AG04449 (cell line): ENCODE data around the gene PRKAR1A.
"Not testable (repeated sequence)": the region's sequence is repeated elsewhere in the genome, so short reads cannot be mapped to it uniquely, and the experiment has no call there.

Source experiments
- CTCF ChIA-PET: fragments of 350-600 bp; formaldehyde crosslinking; extraction: SDS; loops from one replicate; lab custom pipeline; 2021; ENCODE audit warnings: antibody characterized with exemption; lab: Yijun Ruan, JAX
- POLR2A ChIA-PET: fragments of 400-600, 350-600 bp; formaldehyde crosslinking; extraction: SDS; loops from one replicate; lab custom pipeline; 2020; ENCODE audit warnings: antibody characterized with exemption, inconsistent platforms; lab: Yijun Ruan, JAX
- DNase-seq: peaks from one replicate; pipeline ENCODE4 v3.0.0-alpha.2; 2010; ENCODE audit warnings: low read depth, low spot score
- H3K4me3 ChIP-seq: 2 replicates; pipeline ENCODE4 v1.5.1; 2011; ENCODE audit warnings: low read depth, mild to moderate bottlenecking, control low read depth, low read length
- TF ChIP-seq, protein P1 (sequence below): IDR thresholded peaks from one replicate; pipeline ENCODE4 v1.5.1; 2011; ENCODE audit warnings: mild to moderate bottlenecking, moderate library complexity, low read length, control low read depth, inconsistent platforms; ENCODE audit not compliant: insufficient read depth; ENCODE audit errors: missing control alignments

PRKAR1A gene

DNA sequence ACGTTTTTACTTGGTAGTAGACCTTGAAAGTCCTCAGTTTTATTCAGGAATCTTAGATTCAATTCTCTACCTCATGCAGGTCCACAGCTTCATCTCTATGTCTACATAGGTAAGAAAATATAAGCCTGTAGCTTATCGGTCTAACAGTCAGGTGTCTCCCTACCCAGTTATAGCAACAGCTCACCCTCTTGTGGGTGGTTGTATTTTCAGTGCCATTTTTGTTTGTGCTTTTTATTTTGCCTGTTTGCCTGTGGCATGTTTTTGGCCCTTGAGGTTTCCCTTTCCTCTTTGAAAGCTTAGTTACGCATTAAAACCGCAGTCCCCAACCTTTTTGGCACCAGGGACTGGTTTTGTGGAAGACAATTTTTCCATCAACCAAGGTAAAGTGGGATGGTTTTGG lies 31.3 kb upstream of the PRKAR1A start:
- ChIA-PET CTCF (interaction anchor here (1.0 to 3.5 kb wide), 3 partner anchors 13 to 17 kb away, joined by 3 to 17 read pairs (median 10); no protein-coding TSS in a partner anchor), POLR2A (no interaction called here)
- no peak for DNase-seq
- no peak overlapping the region for H3K4me3 ChIP-seq
- TF ChIP-seq, protein P1, sequence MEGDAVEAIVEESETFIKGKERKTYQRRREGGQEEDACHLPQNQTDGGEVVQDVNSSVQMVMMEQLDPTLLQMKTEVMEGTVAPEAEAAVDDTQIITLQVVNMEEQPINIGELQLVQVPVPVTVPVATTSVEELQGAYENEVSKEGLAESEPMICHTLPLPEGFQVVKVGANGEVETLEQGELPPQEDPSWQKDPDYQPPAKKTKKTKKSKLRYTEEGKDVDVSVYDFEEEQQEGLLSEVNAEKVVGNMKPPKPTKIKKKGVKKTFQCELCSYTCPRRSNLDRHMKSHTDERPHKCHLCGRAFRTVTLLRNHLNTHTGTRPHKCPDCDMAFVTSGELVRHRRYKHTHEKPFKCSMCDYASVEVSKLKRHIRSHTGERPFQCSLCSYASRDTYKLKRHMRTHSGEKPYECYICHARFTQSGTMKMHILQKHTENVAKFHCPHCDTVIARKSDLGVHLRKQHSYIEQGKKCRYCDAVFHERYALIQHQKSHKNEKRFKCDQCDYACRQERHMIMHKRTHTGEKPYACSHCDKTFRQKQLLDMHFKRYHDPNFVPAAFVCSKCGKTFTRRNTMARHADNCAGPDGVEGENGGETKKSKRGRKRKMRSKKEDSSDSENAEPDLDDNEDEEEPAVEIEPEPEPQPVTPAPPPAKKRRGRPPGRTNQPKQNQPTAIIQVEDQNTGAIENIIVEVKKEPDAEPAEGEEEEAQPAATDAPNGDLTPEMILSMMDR = no peak

DNA sequence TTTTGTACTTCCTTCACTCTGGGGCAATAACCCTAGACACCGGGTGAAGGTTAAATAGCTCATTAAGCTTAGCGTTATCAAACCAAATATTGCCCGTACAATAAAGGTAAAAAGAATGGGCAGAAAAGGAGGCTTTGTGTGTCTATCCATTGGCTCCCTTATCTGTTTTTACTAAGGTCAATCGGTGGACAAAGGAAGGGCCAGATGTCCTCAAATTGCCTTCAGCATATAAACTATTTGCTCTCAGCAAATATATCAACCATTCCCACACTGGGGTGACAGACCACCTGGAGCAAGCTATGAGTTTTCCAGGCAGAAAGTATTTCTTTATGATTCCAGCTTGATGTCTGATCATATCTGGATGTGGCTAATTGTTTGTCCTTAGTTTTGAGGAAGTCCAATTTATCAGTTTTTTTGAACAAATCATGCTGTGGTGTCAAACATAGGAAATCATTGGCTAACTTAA lies 29.6 kb upstream of the PRKAR1A start:
- CTCF ChIA-PET = interaction anchor here (0.8 to 3.5 kb wide), 3 partner anchors 9 to 19 kb away, joined by 3 to 17 read pairs (median 4); no protein-coding TSS in a partner anchor
- POLR2A ChIA-PET = no interaction called here
- TF ChIP-seq, protein P1 = no peak
- no peak for DNase-seq
- H3K4me3 ChIP-seq = no peak overlapping the region

DNA sequence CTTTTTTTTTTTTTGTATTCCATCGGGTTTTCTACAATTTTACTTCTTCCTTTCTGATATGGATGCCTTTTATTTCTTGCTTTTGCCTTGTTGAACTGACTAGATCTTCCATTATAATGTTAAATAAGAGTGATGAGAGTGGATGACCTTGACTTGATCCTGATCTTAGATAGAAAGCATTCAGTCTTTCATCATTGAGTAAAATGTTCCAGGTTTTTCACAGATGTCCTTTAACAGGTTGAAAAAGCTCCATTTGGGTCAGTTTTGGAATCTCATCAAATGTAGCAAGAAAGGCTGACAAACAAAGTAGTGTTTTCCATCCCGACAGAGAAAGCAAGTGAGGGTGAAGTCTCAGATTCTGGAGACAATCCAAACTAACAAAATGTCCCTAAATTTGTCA lies 27.8 kb upstream of the PRKAR1A start:
- TF ChIP-seq, protein P1 = no peak
- ChIA-PET POLR2A (no interaction called here), CTCF (interaction anchor here (2.1 kb wide), 1 partner anchor 18 kb away, joined by 6 read pairs; no protein-coding TSS in a partner anchor)
- DNase-seq = no peak
- H3K4me3 ChIP-seq = no peak overlapping the region

DNA sequence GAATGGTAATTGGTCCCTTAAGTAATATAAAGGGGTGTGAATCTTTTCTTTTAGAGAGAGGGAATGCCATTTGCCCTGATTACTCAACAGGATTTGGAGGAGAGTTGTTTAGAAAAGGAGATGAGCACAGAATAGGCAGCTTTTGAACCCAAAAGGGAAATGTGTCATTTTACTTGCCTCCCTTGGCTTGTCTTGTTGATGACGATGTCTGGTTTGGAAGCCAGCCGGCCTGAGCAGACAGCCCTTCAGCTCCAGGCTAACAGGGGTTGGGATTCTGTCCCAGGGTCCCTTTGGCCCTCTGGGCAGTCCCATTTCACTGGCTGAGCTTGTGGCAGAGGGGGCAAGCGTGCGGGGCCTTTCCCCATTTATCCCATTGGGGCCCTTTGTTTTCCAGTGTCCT lies 22.3 kb upstream of the PRKAR1A start:
- CTCF ChIA-PET = interaction anchor here (0.7 kb wide), 1 partner anchor 19 kb away, joined by 3 read pairs; no protein-coding TSS in a partner anchor
- H3K4me3 ChIP-seq = no peak overlapping the region
- POLR2A ChIA-PET = no interaction called here
- TF ChIP-seq, protein P1 = no peak
- DNase-seq = no peak

DNA sequence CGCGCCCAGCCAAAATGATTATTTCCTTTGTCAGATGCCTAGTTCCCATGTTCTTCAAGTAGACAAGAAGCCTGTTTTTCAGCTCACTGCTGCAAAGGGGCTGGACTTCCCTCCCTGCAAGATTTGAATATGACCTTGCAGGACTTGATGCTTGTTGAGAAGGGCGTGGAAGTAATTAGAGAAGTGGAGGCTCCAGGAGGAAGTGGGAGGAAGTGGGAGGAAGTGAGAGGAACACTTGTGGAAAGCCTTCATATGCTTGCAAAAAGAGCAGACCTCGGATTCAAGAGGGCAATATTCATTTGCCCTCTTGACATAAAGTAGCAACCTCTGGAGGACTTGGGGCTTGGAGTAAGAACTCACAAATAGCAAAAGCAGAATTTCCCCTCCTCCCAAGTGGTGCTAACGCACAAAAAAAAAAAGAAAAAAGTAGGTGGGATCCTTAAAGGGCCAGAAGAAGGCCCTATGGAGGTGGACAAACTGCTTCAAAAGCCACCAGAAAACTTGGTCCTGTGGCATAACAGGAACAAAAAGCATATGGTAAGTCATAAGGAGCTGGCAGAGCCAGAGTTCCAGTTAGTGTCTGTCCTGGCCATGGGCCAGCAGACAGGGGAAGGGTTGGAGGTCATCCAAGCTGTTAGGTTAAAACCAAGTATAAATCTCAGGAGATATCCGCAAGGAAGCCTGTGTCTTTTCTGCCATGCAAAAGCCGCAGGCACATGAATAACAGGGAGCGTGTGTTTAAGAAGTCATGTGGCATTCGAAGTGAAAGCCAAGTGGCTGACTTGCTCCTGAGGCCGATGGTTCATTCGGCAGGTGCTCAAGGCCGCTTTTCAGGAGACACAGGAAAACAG lies 20.6 kb upstream of the PRKAR1A start:
- no peak for DNase-seq
- POLR2A ChIA-PET = no interaction called here
- TF ChIP-seq, protein P1 = no peak
- CTCF ChIA-PET = interaction anchor here (1.8 kb wide), 1 partner anchor 9 kb away, joined by 4 read pairs; no protein-coding TSS in a partner anchor
- H3K4me3 ChIP-seq = no peak overlapping the region

GRCh38 chr17:68492394-68493054 lies 19.7 kb upstream of the PRKAR1A start:
- CTCF ChIA-PET = interaction anchor here (1.8 kb wide), 1 partner anchor 10 kb away, joined by 4 read pairs; no protein-coding TSS in a partner anchor
- POLR2A ChIA-PET, DNase-seq, H3K4me3 ChIP-seq: not testable (repeated sequence)
